Right atrium auricular region (tissue), 2 donors: ENCODE results near the gene SLC22A23. TPM values are rescaled to one million over a fixed set of nuclear protein-coding genes. Genes with fewer than 3 reads are reported as not detected.

Experiments
- DNase-seq: peaks from one replicate; pipeline ENCODE4 v3.0.0-alpha.2; 2019; ENCODE audit warnings: low spot score
- H3K27ac ChIP-seq, 2 donors: fragments of 200-600 bp; sonication (generic); 1 replicate in 1 of 2; 2 replicates in 1 of 2; pipeline ENCODE4 v1.5.1; 2016 to 2019
- H3K27me3 ChIP-seq, 2 donors: fragments of 200-600 bp; sonication (generic); one replicate each; pipeline versions ENCODE4 v1.5.1 to v1.6.0; 2017 to 2019
- H3K36me3 ChIP-seq: fragments of 200-600 bp; sonication (generic); one replicate; pipeline ENCODE4 v1.5.1; 2016
- H3K4me1 ChIP-seq, 2 donors: fragments of 200-600 bp; sonication (generic); one replicate each; pipeline versions ENCODE4 v1.5.1 to v1.6.0; 2017 to 2019
- H3K4me3 ChIP-seq, 2 donors: fragments of 200-600 bp; sonication (generic); 1 replicate in 1 of 2; 2 replicates in 1 of 2; pipeline ENCODE4 v1.5.1; 2017 to 2019; ENCODE audit warnings: mild to moderate bottlenecking in 1 of 2, moderate library complexity in 1 of 2
- H3K9me3 ChIP-seq, 2 donors: fragments of 200-600 bp; sonication (generic); one replicate each; pipeline ENCODE4 v1.5.1; 2019
- CTCF ChIP-seq, 2 donors: fragments of 200-600 bp; sonication (generic); IDR thresholded peaks; one replicate each; pipeline ENCODE4 v1.5.1; 2019; ENCODE audit warnings: antibody characterized with exemption in 2 of 2
- total RNA-seq, 2 donors: library from RNA; depleted of rRNA; stranded (reverse); fragments of >200 nt; gene quantifications; one replicate each; pipeline ENCODE4 v1.1.0, GENCODE V29; 2016

The SLC22A23 gene
- total RNA-seq, 2 donors from 2014 or later = 2.9 to 7.2 TPM

- no peak overlapping the region for H3K27ac ChIP-seq
- no peak for DNase-seq
- H3K36me3 ChIP-seq = peaks cover 13% of the 10 kb centered on the region
- no peaks in the 10 kb centered on the region for H3K9me3 ChIP-seq
- no peak overlapping the region for H3K4me3 ChIP-seq
- no peaks in the 10 kb centered on the region for H3K4me1 ChIP-seq
- no peak for TF ChIP-seq CTCF (IDR thresholded peaks at IDR 0.05)
- H3K27me3 ChIP-seq = no peaks in the 10 kb centered on the region
Observed at GRCh38 chr6:3273707-3274521, 182.9 kb downstream of the SLC22A23 start.

- H3K27ac ChIP-seq = no peak overlapping the region
- DNase-seq = no peak
- H3K4me3 ChIP-seq = no peak overlapping the region
- no peak for TF ChIP-seq CTCF (IDR thresholded peaks at IDR 0.05)
- no peaks in the 10 kb centered on the region for H3K27me3 ChIP-seq
- peaks cover 13% of the 10 kb centered on the region for H3K36me3 ChIP-seq
- H3K9me3 ChIP-seq = no peaks in the 10 kb centered on the region
- H3K4me1 ChIP-seq = no peaks in the 10 kb centered on the region
Observed at GRCh38 chr6:3272911-3273547, 183.8 kb downstream of the SLC22A23 start.

- H3K4me1 ChIP-seq = no peaks in the 10 kb centered on the region
- DNase-seq = no peak
- no peaks in the 10 kb centered on the region for H3K9me3 ChIP-seq
- no peaks in the 10 kb centered on the region for H3K27me3 ChIP-seq
- no peak overlapping the region for H3K4me3 ChIP-seq
- H3K36me3 ChIP-seq = peaks cover 13% of the 10 kb centered on the region
- no peak for TF ChIP-seq CTCF (IDR thresholded peaks at IDR 0.05)
- H3K27ac ChIP-seq = no peak overlapping the region
Observed at GRCh38 chr6:3271756-3272155, 185.1 kb downstream of the SLC22A23 start.

GRCh38 chr6:3270258-3270657, 186.6 kb downstream of the SLC22A23 start:
- no peak for DNase-seq
- peaks cover 13% of the 10 kb centered on the region for H3K36me3 ChIP-seq
- TF ChIP-seq CTCF (IDR thresholded peaks at IDR 0.05) = no peak

GRCh38 chr6:3269281-3269975, 187.4 kb downstream of the SLC22A23 start:
- H3K9me3 ChIP-seq = no peaks in the 10 kb centered on the region
- no peak overlapping the region for H3K4me3 ChIP-seq
- no peak overlapping the region for H3K27ac ChIP-seq
- no peak for DNase-seq
- no peaks in the 10 kb centered on the region for H3K4me1 ChIP-seq
- TF ChIP-seq CTCF (IDR thresholded peaks at IDR 0.05) = no peak
- no peaks in the 10 kb centered on the region for H3K27me3 ChIP-seq
- peaks cover 17% of the 10 kb centered on the region for H3K36me3 ChIP-seq

More at GRCh38 chr6:3270258-3270657, 186.6 kb downstream of the SLC22A23 start:
- H3K4me1 ChIP-seq = no peaks in the 10 kb centered on the region
- H3K4me3 ChIP-seq = no peak overlapping the region
- H3K27me3 ChIP-seq = no peaks in the 10 kb centered on the region
- H3K9me3 ChIP-seq = no peaks in the 10 kb centered on the region
- no peak overlapping the region for H3K27ac ChIP-seq
